Measurements from ENCODE around the gene RHBDD3.

RHBDD3 gene

DNA sequence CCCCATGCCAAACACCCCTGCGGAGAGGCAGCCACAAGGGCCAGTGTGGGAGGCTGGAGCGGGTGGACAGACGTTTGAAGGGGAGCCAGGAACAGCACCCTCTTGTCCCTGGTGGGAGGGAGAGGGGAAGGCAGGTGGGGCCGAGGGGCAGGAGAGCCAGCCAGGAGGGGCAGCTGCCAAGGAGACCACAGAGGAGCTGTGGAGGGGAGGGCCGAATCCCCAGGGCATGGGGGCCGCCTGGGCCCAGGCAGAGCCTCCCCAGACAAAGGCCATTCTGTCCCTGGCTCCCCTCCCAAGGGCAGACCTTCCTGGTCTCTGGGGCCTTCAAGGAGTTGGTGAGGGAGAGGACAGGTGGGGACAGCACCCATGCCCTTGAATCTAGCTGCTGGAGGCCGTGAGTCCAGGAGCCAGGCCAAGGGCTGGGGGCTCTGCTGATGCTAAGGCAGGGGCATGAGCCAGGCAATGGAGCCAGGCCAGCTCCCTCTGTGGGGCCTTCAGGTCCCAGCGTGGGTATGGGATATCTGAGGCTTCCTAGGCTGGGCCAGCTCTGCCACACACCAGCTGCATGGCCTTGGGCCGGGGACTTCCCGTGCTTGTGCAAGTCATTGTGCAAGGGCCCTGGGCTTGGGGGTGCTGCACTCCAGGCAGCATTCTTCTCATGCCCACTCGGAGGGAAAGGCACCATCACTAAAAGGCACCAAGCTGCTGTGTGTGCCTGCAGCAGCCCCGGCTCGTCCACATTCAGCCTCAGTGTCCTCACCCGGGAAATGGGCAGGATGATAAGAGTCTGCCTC lies 50.7 kb downstream of the RHBDD3 start:
- DNase-seq: no peak

DNA sequence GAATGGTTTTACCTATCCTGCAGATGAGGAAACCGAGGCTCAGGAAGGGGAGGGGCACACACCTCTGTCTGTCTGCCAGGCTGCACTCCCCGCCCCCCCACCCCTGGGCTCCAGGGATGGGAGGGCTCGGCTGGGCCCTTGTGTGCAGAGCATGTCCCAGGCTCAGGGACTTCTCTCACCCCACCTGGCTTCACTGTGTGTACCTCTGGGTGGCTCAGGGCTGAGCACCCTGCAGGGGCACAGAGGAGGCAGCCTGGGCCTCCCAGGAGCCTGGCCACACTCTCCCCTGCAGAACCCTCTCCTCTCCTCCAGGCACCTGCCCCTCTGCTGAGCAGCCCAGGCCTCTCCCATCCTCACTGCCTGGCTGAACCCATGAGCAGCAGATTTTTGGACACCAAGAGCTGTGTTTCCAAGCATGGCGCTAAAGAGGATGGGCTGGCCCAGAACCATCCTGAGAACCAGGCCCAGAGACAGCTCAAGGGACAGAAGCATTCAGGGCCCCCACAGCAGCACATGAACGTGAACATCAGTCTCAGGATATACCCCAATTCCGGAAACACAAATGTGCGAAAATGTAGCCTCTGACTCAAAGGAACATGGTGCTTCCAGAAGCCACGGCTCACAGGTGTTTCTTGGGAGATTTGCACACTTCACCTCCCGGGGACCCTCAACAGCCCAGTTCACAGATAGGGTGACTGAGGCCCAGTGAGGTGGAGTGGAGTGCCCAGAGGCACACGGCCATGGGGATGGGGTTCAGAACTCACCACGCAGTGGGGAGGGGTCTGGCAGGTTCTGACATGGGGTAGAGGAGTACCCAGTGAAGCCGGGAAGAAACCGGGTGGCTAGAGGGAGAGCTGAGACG lies 51.5 kb downstream of the RHBDD3 start:
- DNase-seq: no peak

DNA sequence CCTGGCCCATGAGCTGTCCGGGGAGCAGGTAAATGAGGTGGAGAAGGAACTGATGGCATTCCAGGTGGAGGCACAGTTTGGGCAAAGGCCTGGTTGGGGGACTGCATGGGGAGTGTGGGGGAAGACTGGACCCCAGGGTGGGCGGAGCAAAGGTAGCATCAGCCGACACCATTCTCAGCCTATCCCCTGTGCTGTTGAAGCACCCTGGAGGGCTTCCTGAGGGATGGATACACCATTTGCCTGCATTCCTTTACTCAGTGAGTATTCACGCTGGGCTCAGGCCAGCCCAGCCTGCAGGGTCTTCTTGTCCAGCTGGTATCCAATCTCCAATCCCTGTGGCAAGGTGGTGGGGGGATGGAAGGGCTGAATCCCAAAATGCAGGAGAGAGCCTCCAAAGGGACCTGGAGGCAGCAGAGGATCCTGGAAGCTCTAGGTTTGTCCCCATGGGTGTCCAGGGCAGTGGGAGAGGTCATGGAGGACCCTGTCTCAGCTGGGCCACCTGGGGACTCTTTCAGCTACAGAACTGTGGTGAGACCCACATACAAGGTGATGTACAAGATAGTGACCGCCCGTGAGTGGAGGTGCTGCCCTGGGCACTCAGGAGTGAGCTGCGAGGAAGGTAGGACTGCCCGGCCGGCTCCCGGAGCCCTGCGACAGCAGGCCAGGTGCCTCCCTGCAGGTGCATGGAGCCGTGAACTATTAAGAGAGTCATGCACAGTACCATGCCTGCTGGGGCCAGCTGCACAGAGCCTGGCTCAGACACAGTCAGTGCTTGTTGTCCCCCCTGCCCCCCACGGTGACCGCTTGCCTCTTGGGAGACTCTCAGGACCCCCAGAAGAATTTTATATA lies 52.5 kb downstream of the RHBDD3 start:
- DNase-seq: no peak

DNA sequence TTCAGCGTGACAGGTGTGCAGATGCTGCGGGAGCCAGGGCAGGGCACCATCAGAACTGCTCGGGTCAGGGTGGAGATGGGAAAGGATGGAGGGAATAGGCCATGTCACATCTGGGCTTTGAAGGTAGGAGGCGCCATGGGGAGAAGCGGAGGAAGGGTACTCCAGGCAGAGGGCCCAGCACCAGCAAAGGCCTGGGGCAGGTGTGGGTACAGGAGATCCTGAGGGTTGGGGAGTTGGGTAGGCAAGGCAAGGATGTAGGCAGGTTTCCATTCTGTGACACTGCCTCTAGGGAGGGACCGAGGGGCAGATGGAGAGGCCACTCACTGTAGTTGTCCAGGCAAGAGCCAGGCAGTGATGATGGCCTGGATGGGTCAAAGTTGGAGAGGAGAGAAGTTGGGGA lies 53.5 kb downstream of the RHBDD3 start:
- DNase-seq: no peak

DNA sequence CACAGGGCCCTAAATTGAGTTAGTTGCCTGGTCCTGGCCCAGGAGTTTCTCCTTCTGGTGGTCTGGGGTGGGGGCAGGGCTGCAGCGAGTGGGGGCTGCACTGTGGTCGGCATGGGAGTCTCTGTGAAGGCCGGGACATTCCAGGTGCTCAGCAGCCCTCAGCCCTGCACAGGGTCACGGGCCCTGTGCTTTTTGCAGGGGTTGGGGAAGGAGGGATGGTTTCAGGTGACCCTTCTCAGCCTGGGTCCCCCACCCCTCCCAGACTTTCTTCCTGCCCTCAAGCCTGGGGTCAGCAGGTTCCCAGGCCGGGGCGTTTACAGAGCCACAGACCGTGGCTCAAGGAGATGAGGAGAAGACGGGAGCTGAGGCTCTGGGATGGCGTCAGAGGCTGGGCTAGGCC lies 54.3 kb downstream of the RHBDD3 start:
- DNase-seq: no peak

DNA sequence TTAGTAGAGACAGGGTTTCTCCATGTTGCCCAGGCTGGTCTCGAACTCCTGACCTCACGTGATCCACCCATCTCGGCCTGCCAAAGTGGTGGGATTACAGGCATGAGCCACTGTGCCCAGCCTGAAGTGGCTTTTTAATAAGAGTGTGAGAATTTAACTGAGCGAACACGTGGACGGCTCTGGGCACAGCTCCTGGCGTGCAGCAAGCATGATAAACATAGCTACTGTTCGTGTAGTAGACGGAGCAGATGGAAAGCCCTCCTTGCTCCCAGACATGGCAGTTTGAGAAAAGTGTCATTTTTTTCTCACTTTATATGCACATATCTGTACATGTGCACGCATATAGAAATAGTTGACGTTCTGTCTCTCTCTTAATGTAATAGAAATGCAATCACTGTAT lies 55.0 kb downstream of the RHBDD3 start:
- no peak for DNase-seq

DNA sequence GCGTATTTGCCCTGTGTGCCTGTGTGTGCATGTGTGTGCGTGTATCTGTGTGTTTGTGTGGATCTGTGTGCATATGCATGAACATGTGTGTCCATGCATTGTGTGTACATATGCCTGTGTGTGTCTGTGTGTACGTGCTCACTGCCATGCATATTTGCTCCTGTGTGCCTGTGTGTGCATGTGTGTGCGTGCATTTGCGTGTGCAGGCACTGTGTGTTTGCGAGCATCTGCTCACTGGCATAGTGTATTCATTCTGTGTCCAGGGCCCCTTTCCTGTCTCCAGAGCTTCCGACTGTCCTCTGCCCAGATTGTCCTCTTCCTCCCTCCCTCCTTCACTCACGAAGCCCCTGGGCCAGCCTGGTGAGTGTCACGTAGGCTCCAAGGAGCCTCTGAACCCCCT lies 56.3 kb downstream of the RHBDD3 start:
- no peak for DNase-seq

DNA sequence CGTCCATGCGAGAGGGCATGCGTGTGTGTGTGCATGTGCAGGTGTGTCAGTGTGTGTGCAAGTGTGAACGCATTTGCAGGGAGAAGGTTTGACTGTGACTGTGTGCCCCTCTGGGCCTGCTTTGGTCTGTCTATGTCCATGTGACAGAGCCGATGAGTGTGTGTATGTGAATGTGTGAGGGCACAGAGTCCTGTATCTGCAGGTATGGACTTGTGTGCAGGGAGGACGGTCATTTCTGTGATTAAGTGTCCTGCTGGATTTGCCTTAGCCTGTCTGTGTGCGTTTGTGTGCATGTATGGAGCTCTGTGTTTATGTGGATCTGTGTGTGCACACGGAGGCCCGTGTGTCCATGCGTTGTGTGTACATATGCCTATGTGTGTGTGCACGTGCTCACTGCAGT lies 56.7 kb downstream of the RHBDD3 start:
- DNase-seq: no peak
